Amniotic stem cell (primary cell): ENCODE data around the gene SFN.
"Not testable (repeated sequence)": the region's sequence is repeated elsewhere in the genome, so short reads cannot be mapped to it uniquely, and the experiment has no call there.

Experiments
- DNase-seq: peaks from one replicate; lab custom pipeline; 2025; lab: John Stamatoyannopoulos, UW

Gene SFN

GRCh38 chr1:26862781-26863684 is at the start of gene SFN:
SFN (plus strand) TSS chr1:26863149; CDS start chr1:26863213, 64 bp downstream.
- no peak for DNase-seq

DNA sequence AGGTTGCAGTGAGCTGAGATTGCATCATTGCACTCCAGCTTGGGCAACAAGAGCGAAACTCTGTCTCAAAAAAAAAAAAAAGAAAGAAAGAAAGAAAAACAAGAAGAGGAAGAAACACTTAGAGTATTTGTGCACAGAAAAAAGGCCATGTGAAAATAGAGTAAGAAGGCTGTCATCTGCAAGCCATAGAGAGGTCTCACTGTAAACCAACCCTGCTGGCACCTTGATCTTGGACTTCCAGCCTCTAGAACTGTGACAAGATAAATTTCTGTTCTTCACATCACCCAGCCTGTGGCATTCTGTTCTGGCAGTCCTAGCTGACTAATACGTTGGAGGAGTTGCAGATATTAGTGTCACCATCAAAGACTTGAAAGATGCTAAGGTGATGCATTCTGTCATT is 48.6 kb upstream of the SFN start:
- DNase-seq = no peak

DNA sequence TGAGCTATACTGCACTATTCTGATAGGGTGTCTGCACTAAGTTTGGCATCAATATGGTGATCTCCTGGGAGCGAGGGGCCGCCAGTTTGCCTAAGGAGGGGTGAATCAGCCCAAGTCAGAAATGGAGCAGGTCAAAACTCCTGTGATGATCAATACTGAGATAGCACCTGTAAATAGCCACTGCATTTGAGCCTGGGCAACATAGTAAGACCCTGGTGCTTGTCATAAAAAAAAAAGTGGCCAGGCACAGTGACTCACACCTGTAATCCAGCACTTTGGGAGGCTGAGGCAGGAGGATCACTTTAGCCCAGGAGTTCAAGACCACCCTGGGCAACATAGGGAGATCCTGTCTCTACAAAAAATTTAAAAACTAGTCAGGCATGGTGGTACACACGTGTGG is 48.1 kb upstream of the SFN start:
- no peak for DNase-seq

DNA sequence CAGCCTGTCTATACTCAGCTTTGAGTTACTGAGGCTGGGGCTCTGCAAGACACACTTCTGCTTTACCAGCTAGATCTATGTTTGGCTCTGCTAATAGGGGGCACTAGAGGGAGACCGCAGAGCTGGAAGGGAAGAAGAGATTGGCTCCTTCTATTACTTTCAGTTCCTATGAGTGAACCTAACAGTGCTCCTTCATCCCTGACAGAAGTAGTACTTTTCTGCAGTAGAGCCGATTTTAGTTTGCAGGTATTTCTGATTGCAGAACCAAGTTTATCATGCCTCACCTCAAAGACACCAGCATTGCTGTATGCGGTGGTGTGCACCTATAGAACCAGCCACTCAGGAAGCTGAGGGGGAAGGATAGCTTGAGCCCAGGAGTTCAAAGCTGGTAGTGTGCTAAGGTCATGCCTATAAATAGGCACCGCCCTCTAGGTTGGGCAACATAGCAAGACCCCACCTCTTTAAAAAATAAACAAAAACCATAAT is 42.1 kb upstream of the SFN start:
- DNase-seq = no peak

DNA sequence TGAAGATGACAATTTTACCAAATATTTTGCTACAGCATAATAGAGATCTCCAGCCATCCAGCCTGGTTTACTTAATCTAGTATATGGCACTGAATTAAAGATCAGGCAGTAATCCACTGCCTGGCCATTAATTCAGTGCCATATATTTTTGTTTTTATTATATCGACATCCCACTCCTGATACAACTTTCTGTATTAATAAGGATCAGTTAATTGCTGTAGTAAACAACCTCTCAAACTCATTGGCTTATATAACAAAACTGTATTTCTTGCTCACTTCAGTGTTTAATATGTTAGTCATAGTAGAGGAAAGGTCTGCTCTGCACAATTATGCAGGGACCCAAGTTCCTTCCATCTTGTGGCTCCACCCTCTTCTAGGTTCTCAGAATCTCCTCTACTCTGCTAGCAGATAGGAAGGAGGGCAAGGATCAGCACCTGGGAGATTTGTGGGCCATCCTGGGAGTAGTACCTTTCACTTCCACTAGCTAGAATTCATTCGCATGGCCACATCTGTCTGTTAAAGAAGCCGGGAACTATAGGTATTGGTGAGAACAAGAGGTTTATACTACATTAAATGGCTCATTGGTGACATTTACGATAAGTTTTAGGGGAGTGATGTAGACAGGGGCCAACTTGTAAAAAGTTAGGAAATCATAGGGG is 40.1 kb upstream of the SFN start:
- no peak for DNase-seq

- DNase-seq = no peak
Observed at GRCh38 chr1:26824731-26825130, 38.2 kb upstream of the SFN start.

DNA sequence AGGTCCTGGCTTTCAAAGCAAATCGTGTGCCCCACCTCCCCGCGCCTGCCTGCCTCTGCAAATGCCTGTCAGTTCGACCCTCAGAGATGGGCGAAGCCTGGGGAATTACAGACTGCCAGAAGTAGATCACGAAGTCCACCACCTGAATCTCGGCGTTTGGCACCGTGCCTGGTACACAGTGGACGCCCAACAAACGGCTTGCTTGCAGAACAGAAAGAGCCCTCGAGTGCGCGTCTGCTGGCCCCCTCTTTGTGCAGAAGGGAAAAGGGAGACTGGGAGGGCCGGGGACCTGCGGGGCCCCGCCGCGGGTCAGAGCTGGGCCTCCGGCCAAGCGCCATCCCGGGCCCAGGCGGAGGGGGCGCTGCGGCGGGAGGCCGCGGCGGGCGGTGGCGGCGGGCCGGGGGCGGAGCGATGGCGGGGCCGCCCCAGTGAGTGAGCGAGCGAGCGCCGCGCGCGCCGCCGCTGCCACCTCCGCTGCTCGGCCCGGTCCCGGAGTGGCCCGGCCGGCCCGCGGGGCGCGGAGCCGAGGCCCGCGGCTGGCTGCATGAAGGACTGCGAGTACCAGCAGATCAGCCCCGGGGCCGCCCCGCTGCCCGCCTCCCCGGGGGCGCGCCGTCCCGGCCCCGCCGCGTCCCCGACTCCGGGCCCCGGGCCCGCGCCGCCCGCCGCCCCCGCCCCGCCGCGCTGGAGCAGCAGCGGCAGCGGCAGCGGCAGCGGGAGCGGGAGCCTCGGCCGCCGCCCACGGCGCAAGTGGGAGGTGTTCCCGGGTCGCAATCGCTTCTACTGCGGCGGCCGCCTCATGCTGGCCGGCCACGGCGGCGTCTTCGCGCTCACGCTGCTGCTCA is 36.5 kb upstream of the SFN start, which contains the start of gene ZDHHC18:
Gene ZDHHC18, plus strand, starts transcription at position 428 of the 845 bp plus-strand sequence. Its CDS starts 117 bp downstream, at position 545.
- DNase-seq = peak; percentile 14

DNA sequence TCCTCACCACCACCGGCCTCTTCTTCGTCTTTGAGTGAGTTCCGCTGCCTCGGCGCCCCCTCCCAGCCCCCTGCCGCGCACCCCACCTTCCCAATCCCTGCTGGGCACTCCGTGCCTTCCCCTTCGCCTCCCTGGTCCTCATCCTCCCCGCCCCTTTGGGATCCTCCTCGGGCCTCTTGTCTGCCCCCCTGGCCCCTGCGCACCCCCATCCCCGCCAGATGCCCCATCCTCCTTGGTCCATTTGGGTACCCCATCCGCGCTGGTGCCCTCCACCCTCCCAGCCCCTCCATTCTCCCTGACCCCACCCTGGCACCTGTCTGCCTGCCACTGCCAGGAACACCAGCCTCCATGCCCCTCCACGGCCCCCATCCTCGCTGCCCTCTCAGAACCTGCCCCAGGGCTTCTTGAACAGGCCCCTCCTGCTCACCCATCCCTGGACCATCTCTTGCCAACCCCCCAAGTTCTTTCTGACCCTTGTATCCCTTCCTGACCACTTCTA is 35.8 kb upstream of the SFN start:
- DNase-seq = no peak

- no peak for DNase-seq
Observed at GRCh38 chr1:26827663-26828062, 35.3 kb upstream of the SFN start.

DNA sequence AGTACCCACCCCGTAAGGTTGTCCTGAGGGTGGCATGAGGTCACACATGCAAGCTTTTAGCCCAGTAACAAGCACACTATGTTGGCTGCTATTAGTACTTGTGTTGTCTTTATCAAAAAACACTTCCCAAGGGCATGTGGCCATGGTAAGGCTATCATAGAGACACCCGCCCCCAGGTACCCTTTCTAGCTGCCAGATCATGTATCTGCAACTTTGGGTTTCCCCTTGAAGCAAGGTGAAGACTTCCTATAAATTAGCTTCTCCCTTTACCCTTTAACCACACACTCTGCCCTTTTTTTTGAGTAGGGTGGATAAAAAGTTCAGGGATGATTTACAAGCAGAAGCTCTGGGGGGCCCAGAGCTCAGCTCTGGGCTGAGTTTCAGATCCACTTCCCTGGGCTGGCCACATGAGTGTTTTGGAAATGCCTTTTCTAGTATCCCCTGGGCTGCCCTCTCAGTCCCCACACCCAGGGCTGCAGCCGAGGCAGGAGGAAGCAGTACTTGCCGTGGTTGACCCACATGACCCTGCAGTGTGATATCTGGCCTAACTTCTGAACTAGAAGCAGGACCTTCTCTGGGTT is 34.4 kb upstream of the SFN start:
- DNase-seq = no peak

DNA sequence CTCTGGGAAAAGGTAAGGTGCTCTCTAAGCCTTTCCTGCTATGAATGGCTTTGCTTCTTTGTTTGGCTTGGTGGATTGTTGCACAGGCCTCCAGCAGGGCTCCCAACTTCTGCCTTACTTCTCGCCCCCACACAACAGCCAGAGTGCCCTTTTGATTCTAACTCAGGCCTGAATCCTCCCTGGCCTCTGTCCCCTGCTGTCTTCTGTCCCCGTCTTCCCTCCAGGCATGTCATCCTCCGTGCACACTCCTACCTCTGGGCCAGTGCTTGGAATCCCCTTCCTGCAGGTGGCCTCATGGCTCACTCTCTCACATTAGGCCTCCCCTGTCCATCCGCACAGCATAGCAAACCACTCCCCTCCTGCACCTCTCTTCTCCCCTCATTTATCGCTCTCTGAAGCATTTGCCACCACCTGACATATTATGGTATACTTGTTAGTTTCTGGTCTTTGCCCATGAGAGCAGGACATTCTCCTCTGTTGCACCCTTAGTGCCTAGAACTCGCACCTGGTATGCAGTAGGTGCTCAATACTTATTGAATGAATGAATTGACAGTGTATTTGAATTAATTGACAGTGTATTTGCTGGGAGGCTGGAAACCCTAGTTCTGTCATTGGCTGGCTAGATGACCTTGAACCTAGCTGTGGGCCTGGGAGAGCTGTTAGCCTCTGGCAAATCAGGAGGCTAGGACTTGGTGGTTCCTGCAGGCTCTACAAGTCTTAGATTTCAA is 33.6 kb upstream of the SFN start:
- no peak for DNase-seq

- no peak for DNase-seq
Observed at GRCh38 chr1:26831059-26831458, 31.9 kb upstream of the SFN start.

DNA sequence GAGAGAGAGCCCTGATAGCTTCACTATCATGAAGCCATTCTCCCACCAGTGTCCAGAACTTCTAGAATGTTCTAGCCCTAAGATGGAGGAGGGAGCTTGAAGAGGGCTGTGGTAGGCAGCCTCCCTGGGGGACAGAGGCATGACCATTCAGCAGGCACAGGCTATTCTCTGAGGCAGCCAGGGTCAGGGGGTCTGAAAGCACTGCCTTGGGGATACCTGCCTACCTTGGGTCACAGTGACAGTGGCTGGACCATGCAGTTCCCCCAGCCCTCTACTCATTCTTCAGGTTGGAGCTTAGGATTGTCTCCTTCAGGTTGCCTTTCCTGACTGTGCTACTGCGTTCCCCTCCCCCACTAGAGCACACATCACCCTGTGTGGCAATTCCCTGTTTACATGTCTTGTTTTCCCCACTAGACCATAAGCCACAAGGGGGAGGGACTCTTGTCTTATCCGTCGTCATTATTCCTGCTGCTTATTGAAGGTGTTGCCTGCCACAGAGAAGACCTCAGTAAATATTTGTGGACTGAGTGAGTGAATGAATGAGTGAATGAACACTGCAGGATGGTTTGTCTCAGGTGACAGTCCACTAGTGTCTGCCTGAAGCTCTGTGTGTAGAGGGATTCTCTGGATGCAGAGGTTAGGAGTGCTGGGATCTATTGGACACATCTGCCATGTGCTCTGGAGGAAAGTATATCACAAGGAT is 31.3 kb upstream of the SFN start:
- DNase-seq = no peak

GRCh38 chr1:26832249-26832960 is 30.5 kb upstream of the SFN start:
- no peak for DNase-seq

- no peak for DNase-seq
Observed at GRCh38 chr1:26833432-26834405, 29.2 kb upstream of the SFN start.

DNA sequence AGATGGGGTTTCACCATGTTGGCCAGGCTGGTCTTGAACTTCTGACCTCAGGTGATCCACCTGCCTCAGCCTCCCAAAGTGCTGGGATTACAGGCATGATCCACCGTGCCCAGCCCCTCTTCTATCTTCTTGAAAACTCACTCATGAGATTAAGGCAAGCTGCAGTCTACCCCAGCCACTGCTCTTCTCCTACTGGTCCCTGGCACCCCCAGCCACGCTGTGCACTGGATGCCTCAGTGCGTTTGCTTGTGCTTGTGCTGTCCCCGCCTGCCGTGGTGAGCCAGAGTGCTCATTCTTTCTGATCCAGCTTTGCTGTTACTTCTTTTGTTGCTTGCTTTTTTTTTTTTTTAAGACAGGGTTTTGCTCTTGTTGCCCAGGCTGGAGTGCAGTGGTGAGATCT is 25.3 kb upstream of the SFN start:
- DNase-seq = not testable (repeated sequence)

DNA sequence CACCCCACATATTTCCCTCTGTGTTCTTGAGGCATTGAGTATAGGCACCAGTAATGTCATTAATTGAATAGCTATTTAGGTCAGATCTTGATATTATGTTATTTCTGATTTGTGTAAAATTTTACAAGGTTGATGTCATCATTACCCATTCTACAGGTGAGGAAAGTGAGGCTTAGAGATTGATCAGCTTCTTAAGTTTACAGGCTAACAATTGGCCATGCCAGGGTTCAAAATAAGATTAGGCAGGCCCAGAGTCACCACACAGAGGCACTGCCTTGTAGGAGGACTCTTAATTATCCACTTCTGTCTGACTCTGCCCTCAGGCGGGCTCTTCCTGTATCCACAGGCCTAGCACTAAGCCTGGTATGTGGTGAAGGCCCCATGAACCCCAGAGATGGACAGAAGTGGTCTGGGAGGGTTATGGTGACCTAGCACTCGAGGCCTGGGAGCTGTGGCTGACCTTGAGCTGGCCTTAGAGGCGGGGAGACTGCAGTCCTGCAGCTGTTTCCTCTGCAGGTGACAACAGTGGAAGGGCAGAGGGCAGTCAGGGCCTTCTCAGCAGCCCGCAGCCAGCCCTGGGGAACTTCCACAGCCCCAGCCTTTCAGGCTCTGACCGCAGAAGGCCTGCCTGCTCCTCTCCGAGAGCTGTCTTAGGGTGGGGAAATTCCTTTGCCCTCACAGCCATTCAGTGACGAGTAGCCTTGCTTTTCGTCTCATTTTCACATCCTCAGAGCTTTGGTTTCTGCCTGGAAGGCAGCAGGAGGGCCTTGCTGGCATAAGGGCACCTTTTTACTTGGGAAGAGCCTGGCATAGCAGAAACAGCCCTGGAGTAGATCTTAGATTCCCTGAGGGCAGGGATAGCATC is 24.2 kb upstream of the SFN start:
- DNase-seq = no peak
